G401.6 (cell line): ENCODE results near the gene CDK5RAP2.

ENCODE experiments used
- FAIRE-seq: peaks from 2 replicates; lab custom pipeline; 2012; peaks lifted over from hg19 to GRCh38; lab: Jason Lieb, UNC

Gene CDK5RAP2

GRCh38 chr9:120396418-120396817, 183.5 kb downstream of the CDK5RAP2 start:
- FAIRE-seq, result no peak

DNA sequence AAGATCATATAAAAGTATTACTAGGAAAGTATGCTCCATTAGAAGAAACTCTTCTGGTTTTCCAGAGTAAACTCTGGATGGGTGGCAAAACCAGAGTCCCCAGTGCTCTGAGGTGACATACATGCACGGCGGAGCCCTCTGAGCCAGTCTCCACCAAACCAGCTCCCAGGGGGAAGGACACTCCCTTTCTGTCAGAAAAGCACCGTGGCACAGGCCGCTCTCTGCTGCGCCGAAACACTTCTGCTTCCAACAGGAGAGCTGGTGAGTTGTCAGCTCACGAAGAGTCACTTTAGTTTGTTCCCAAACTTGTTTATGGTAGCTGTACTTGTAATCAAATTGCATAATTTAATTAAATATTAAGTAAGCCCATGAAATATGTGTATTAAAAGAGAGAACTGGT, 184.6 kb downstream of the CDK5RAP2 start:
- no peak for FAIRE-seq

DNA sequence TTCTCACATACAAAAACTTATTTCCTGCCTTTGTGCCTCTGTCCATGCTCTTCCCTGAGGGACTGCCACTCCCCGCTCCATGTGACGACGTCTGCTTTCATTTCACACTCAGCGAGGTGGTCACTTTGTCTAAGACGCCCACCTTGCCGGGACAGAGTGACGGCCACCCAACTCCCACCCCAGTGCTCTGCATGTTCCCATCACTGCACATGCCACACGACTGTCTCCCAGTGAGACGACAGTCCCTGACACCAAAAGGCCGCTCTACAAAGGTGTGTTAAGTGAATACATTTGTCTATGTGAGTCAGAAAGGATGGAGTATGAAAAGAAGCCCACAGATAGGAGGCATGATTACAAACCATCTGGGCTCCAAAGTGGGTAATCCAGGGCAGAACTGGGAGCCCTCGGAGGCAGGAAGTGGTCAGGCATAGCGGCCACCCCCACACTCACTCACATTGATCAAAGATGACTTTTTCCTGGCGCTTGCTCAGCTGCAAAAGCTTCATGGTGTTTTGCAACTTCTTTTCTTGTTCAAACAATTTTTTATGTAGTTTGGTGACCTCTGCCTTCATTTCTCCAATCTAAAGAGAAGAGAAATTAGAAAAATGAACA, 185.8 kb downstream of the CDK5RAP2 start:
- FAIRE-seq, result no peak

- FAIRE-seq, result no peak
These were observed 186.4 kb downstream of the CDK5RAP2 start for GRCh38 chr9:120393386-120394057.

DNA sequence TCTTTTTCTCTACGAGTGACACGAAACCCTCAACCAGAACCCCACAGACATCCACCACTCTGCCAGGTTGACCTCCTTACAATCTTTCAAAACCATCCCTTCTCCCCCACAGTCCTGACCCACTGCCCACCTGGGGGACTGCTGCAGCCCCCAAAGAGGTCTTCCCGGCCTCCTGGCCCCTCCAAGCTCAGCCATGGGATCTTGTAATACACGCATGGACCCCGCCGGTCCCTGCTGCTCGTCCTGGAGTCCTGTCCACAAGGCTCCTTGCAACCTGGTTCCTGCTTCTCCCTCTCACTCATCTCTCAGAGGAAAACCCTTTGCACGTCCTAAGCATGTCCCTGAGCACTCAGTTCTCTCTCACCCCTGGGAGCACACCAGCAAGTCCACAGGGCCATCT, 187.3 kb downstream of the CDK5RAP2 start:
- FAIRE-seq, result no peak

DNA sequence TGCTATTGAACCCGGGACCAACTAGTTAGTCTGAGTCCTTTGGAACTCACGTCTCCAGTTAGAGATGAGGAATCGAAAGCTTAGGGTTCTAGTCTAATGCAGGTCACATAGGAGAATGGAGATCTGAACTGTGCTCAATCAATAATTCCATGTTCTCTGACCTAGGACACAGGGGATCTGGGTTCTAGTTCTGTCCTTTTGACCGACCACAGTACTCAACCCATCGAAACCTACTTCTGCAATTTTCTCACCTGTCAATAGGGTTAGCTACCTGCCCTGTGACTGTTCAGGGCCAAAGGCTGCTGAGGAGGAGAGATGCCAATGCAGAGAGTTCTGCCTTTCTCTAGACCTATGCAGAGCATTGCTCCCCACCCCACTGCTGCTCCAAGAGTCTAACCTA, 187.7 kb downstream of the CDK5RAP2 start:
- FAIRE-seq, result no peak

DNA sequence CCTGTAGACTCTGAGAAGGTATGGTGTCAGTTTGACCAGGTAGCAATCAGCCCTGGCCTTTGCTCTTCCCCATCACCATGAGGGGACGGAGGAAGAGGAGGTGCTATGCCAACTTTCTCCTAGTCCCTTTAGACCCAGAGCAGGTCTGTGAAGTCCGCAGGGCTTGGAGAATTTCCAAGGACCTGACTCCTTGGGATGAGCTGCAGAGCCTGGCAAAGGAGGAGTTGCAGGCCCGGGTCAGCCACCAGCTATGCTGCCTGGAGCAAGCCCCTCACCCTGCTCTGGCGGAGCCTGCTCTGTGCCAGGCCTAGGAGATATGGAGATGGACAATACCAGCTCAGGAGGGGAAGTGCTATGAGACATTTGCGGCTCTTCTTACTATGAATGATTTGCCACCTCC, 188.3 kb downstream of the CDK5RAP2 start:
- no peak for FAIRE-seq

DNA sequence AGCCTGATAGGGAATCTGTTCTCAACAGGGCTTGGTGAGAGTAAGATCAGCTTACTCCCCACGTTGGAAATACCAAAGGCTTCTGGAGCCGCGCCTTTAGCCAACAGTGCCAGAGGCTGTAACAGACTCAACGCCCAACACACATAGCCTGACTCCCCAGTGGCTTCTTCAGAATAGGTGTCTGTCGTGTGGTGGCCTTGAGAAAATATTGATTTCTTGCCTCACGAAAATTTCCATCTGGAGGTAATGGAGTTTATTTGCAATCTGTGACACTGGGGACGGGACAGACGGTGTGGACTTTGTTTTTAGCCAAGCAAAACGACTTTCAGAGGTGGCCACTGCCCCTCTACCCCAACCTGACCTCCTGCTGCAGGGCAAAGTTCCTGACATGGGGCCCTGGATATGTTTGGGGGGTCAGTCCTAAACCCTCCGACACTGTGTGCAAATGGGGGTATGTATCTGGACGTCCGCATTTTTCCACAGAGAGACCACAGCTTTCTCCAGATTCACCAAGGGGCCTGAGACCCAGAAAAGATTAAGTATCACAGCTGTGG, 189.3 kb downstream of the CDK5RAP2 start:
- no peak for FAIRE-seq

DNA sequence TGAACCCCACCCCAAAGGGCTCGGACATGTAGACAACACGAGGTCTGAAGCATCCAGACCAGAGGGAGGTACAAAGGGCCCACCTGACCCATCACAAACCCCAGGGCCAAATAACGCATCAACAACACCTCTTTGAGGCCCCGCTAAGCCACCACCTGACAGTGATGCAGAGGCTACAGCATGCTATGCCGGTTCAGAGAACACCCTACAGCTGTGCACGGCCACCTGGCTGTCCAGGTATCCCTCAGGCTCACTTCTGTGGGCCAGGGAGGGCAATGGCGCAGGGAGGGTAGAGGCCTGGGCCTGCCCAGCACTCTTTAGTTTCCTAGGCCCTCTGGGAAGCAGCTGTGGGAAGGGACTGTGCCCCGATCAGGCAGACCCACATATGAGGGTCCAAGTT, 190.1 kb downstream of the CDK5RAP2 start:
- no peak for FAIRE-seq

GRCh38 chr9:120389300-120389699, 190.7 kb downstream of the CDK5RAP2 start:
- no peak for FAIRE-seq

GRCh38 chr9:120388003-120388855, 191.7 kb downstream of the CDK5RAP2 start:
- no peak for FAIRE-seq

- no peak for FAIRE-seq
These were observed 192.5 kb downstream of the CDK5RAP2 start for GRCh38 chr9:120387257-120388002.

DNA sequence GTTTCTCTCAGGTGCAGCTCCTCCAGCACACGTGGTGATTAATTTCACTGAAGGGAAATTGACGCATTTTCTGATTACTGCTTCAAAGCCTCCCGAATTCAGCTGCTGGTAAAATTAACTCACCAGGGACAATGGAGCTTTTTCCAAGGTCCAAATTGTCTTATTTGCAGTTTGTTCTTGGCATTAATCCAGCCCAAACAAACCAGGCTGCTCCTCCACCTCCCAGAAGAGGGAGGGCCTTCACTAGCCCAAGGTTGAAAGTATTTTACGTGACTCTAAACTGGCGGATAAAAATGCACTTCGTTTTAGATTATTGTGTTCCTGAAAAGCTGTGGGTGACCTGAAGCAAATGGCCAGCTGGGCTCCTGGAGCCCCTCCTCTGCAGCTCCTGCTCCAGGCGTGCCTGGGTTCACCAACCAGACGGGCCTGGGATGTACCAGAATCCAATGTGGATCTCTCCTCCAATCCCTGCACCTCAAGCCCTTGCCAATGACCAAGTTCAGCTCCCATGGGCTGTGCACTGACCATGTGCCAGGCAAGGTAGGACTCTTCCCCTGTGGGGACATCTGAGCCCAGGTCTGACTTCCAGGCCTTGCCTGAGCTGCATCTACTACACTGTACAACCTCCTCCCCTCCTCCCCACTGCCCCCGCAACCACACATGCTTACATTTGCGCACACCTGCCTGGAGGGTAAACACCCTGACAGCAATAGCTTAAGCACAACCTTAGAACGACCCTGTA, 193.4 kb downstream of the CDK5RAP2 start:
- FAIRE-seq, result no peak

GRCh38 chr9:120385606-120386389, 194.2 kb downstream of the CDK5RAP2 start:
- FAIRE-seq, result no peak

GRCh38 chr9:120384925-120385272, 195.1 kb downstream of the CDK5RAP2 start:
- no peak for FAIRE-seq

DNA sequence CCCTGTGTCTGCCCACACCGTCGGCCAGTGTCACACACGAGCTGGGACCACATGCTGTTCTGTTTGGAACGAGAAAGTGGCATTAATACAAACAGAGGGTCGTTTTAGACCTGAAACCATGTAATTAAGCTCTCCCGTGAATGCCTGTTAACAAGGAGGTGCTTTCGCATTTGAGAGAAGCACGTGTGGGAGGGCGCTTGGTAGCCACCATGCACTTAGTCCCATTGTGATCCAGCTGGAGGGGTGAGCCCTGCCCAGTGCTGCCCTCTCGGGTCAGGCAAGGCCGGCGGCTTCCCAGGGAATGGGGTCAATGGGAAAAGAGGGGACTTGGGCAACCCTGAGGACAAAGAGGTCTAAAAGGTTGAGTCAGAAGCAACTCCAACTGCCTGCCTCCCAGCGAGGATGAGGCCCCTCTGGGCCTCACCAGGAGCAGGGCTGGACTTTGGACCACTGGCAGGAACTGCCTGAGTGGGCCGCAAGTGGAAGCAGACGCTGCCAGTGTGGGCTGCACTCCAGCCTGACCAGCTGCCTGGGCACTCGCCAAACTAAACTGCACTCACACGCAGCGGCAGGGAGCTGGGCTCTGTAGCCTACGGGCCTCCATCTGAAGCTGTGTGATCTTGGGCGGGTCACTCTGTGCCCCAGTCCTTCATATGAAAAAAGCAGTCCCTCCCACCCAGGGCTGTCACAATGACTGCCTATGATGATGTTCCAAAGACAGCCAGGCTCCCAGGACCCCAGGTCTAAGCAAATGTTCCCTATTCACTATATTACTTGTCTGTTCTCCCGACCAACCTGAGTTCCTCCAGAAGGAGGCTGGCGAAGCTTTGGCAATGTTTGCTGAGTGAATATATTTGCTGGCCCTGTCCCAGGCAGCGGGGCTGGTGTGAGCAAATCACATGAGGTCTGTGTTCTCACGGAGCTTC, 195.7 kb downstream of the CDK5RAP2 start:
- FAIRE-seq, result no peak

DNA sequence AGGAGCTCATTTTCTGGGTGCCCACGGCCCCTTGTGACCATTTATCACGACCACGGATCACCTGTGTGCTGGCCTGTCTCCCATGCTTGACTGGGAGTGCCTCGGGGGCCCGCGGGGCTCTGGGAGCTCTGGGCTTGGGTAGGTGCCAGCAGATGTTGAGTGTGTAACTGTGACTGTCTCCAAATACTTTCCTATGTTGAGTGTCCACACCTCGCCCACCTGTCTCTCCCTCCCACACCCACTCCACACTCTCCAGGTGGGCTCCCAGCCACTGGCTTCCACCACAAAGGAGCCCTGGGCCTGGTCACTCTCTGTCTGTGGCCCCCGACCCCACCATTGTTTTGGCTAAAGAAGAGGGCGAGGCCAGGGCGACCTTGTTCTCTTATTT, 196.4 kb downstream of the CDK5RAP2 start:
- no peak for FAIRE-seq

DNA sequence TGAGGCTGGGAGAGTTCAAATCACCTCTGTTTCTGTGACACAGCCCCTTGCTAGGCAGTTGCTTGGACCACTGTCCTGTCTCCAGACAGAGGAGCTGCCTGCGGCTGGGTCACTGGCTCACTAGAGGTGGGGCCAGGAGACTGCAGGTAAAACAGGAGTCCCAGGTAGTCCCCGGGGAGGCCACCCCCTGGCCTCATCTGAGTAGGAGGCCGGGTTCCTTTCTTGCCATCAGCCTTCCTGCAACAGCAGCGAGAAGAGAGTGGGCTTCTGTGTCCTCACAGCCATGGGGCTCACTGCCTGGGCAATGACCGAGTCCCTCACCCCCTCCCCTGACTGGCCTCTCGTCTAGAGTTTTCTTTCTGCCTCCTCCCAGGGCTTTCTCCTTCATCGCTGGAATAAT, 197.5 kb downstream of the CDK5RAP2 start:
- FAIRE-seq, result no peak

DNA sequence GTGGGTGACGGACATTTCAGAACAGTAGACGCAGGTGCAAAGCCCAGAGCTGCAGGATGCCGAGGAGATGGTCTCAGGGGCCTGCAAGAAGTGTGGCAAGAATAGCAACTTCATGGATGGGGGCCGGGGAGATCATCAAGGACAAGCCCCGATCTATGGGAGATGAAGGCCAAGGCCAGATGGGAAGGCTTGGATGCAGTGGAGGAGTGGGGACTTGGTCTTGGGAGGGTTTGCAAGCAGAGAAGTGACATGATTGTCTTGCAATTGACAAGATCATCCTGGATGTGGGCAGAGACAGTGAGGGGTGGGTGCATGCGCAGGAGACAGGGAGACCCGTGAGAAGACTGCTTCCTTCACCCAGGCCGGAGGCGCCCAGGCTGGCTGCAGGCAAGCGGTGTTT, 198.1 kb downstream of the CDK5RAP2 start:
- FAIRE-seq, result no peak

DNA sequence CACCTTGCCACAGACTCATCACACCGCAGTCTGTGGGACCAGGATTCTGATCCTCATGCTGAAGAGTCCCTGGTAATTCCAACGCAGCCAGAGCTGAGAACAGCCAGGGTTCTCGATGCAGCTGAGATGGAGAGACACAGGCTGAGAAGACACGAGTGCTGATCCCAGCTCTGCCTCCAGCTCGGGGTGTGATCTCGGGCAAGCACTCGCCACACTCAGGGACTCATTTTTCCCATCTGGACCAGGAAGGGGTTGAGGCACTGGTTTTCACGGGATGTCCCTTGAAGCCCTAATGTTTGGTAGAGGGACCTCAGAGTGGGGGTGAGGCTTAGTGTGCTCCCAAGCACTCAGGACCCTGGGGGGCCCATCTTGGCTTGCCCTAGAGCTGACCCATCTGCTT, 200.4 kb downstream of the CDK5RAP2 start:
- FAIRE-seq, result no peak
